Left cardiac atrium (tissue), 4 donors: ENCODE results near the gene PMIS2. TPM values are rescaled to one million over a fixed set of nuclear protein-coding genes. Genes with fewer than 3 reads are reported as not detected.

ENCODE experiments used
- ATAC-seq, 2 donors: fragments of 200-7000 bp; cut with Tn5 transposase; one replicate each; pipeline ENCODE4 v1.9.1; 2020; ENCODE audit warnings: mild to moderate bottlenecking in 2 of 2, moderate library complexity in 2 of 2
- DNase-seq: peaks from one replicate; pipeline ENCODE4 v3.0.0-alpha.2; 2020
- intact Hi-C, 2 donors: fragments of 100-400 bp; cut with DNase I; formaldehyde crosslinking; loops; one replicate each; pipeline versions ENCODE4 v1.14.1 to v1.15.1; 2022 to 2023
- total RNA-seq, 2 donors: library from RNA; stranded (reverse); fragmentation: NEBNext Ultra II Directional; extraction: Animal tissue kit (Norgen Biotek cat#: 25700); gene quantifications; one replicate each; pipeline ENCODE4 v1.2.1, GENCODE V29; 2021
- donor health status: DM: no; HTN: yes; CAD: no.
- donor health status: DM: no; HTN: yes; CAD: no; lungs with severe emphysema.
- donor health status: DM: yes; HTN: yes; CAD: no.
- donor health status: Dilated cardiomyopathy.

PMIS2 gene
- total RNA-seq, 2 donors from 2014 or later, result not detected

GRCh38 chr19:35554076-35554475 is 31.9 kb upstream of the PMIS2 start:
- intact Hi-C loops, result loop anchor here in 1 of 2 donors (5.0 kb wide), 1 partner anchor 158 kb away; no protein-coding TSS in a partner anchor
- no peak for ATAC-seq
- DNase-seq, result no peak

- intact Hi-C loops, result no loop called here
- no peak for ATAC-seq
- DNase-seq, result no peak
These were observed 30.5 kb upstream of the PMIS2 start for GRCh38 chr19:35555301-35556005.

GRCh38 chr19:35556025-35556590 is 29.9 kb upstream of the PMIS2 start:
- intact Hi-C loops, result no loop called here
- ATAC-seq (no peak), DNase-seq (no peak)

- intact Hi-C loops, result no loop called here
- ATAC-seq (no peak), DNase-seq (no peak)
These were observed 29.0 kb upstream of the PMIS2 start for GRCh38 chr19:35556846-35557538.

- ATAC-seq (peak; percentile 69 to 89), DNase-seq (peak; percentile 71)
- intact Hi-C loops, result no loop called here
These were observed 28.2 kb upstream of the PMIS2 start for GRCh38 chr19:35557539-35558399.

GRCh38 chr19:35558400-35559280 is 27.3 kb upstream of the PMIS2 start:
- ATAC-seq (no peak), DNase-seq (no peak)
- intact Hi-C loops, result no loop called here

GRCh38 chr19:35559281-35559659 is 26.7 kb upstream of the PMIS2 start:
- intact Hi-C loops, result no loop called here
- DNase-seq (no peak), ATAC-seq (no peak)

GRCh38 chr19:35559781-35560180 is 26.2 kb upstream of the PMIS2 start:
- no peak for DNase-seq
- intact Hi-C loops, result no loop called here
- no peak for ATAC-seq

GRCh38 chr19:35560271-35560670 is 25.7 kb upstream of the PMIS2 start:
- intact Hi-C loops, result no loop called here
- DNase-seq (no peak), ATAC-seq (no peak)

GRCh38 chr19:35560677-35561076 is 25.3 kb upstream of the PMIS2 start:
- ATAC-seq (no peak), DNase-seq (no peak)
- intact Hi-C loops, result no loop called here

- intact Hi-C loops, result no loop called here
- no peak for ATAC-seq
- no peak for DNase-seq
These were observed 24.5 kb upstream of the PMIS2 start for GRCh38 chr19:35561436-35561835.

GRCh38 chr19:35562336-35562735 is 23.6 kb upstream of the PMIS2 start:
- ATAC-seq (no peak), DNase-seq (no peak)
- intact Hi-C loops, result no loop called here

- intact Hi-C loops, result no loop called here
- no peak for DNase-seq
- no peak for ATAC-seq
These were observed 23.2 kb upstream of the PMIS2 start for GRCh38 chr19:35562776-35563175.

- DNase-seq (no peak), ATAC-seq (no peak)
- intact Hi-C loops, result no loop called here
These were observed 22.7 kb upstream of the PMIS2 start, which contains the start of gene ATP4A for GRCh38 chr19:35563207-35563829. Gene ATP4A (minus strand): TSS chr19:35563658. CDS start chr19:35563629, 29 bp downstream.

GRCh38 chr19:35565016-35565856 is 20.7 kb upstream of the PMIS2 start:
- intact Hi-C loops, result no loop called here
- no peak for ATAC-seq
- no peak for DNase-seq

GRCh38 chr19:35566738-35567137 is 19.2 kb upstream of the PMIS2 start:
- intact Hi-C loops, result no loop called here
- DNase-seq (no peak), ATAC-seq (no peak)

GRCh38 chr19:35569281-35569781 is 16.6 kb upstream of the PMIS2 start:
- intact Hi-C loops, result no loop called here
- DNase-seq (no peak), ATAC-seq (no peak)
